GM19455 (cell line): Measurements from ENCODE around the gene MARK1.
A peak's percentile ranks its signal among the peaks of the same experiment; 100 is the strongest.

Source experiments
- ATAC-seq: cut with Tn5 transposase; IDR thresholded peaks from one replicate; pipeline ENCODE4 v1.9.1; 2021; ENCODE audit not compliant: unreplicated experiment

Gene MARK1

GRCh38 chr1:220528679-220529501 lies 954 bp downstream of the MARK1 start:
- peak; percentile 15 for ATAC-seq

GRCh38 chr1:220529521-220530020 lies 1.6 kb downstream of the MARK1 start:
- ATAC-seq, result no peak

GRCh38 chr1:220533504-220534109 lies 5.7 kb downstream of the MARK1 start:
- ATAC-seq, result no peak

GRCh38 chr1:220544901-220545303 lies 17.0 kb downstream of the MARK1 start:
- ATAC-seq, result no peak

- ATAC-seq, result no peak
Measured at GRCh38 chr1:220550811-220551399, 23.0 kb downstream of the MARK1 start.

- no peak for ATAC-seq
Measured at GRCh38 chr1:220551718-220552117, 23.8 kb downstream of the MARK1 start.

GRCh38 chr1:220552672-220553260 lies 24.8 kb downstream of the MARK1 start:
- no peak for ATAC-seq

- no peak for ATAC-seq
Measured at GRCh38 chr1:220556641-220557040, 28.7 kb downstream of the MARK1 start.

- ATAC-seq, result no peak
Measured at GRCh38 chr1:220563564-220563963, 35.6 kb downstream of the MARK1 start.

- ATAC-seq, result no peak
Measured at GRCh38 chr1:220564216-220564615, 36.3 kb downstream of the MARK1 start.

GRCh38 chr1:220565670-220566069 lies 37.7 kb downstream of the MARK1 start:
- ATAC-seq, result no peak

GRCh38 chr1:220566869-220567268 lies 38.9 kb downstream of the MARK1 start:
- no peak for ATAC-seq

- ATAC-seq, result no peak
Measured at GRCh38 chr1:220572416-220572815, 44.5 kb downstream of the MARK1 start.

GRCh38 chr1:220573836-220574235 lies 45.9 kb downstream of the MARK1 start:
- no peak for ATAC-seq

- ATAC-seq, result no peak
Measured at GRCh38 chr1:220575718-220576497, 48.0 kb downstream of the MARK1 start.

- no peak for ATAC-seq
Measured at GRCh38 chr1:220577926-220578325, 50.0 kb downstream of the MARK1 start.

- no peak for ATAC-seq
Measured at GRCh38 chr1:220579317-220579716, 51.4 kb downstream of the MARK1 start.

- no peak for ATAC-seq
Measured at GRCh38 chr1:220592714-220593113, 64.8 kb downstream of the MARK1 start.

GRCh38 chr1:220594356-220594755 lies 66.4 kb downstream of the MARK1 start:
- no peak for ATAC-seq

GRCh38 chr1:220595179-220595578 lies 67.2 kb downstream of the MARK1 start:
- ATAC-seq, result no peak

- ATAC-seq, result no peak
Measured at GRCh38 chr1:220604926-220605325, 77.0 kb downstream of the MARK1 start.
